Panc1 (cell line): ENCODE results near the gene BAIAP3.

Experiments
- POLR2AphosphoS5 ChIP-seq: IDR thresholded peaks from 2 replicates; pipeline ENCODE4 v1.6.1; 2012; ENCODE audit warnings: mild to moderate bottlenecking, low read depth, low read length, moderate library complexity
- SIN3A ChIP-seq: IDR thresholded peaks from 2 replicates; pipeline ENCODE4 v1.6.1; 2012; ENCODE audit warnings: low read depth, mild to moderate bottlenecking, low read length, moderate library complexity, borderline replicate concordance; ENCODE audit not compliant: insufficient read depth
- TCF7L2 ChIP-seq: IDR thresholded peaks from 2 replicates; pipeline ENCODE4 v1.6.1; 2011; ENCODE audit warnings: mild to moderate bottlenecking, low read depth, low read length, inconsistent platforms
- TF ChIP-seq, protein P1 (sequence below): fragments of 450-650 bp; IDR thresholded peaks from 2 replicates; pipeline ENCODE4 v1.5.1; 2017; ENCODE audit warnings: mild to moderate bottlenecking
- TF ChIP-seq, protein P2 (sequence below), 2 experiments: IDR thresholded peaks; 2 replicates each; pipeline ENCODE4 v1.6.1; 2011 to 2012; ENCODE audit warnings: low read depth in 2 of 2, control low read depth in 1 of 2, low read length in 1 of 2, mild to moderate bottlenecking in 1 of 2, moderate library complexity in 1 of 2; ENCODE audit not compliant: insufficient read depth in 1 of 2

- TF ChIP-seq, protein P1, sequence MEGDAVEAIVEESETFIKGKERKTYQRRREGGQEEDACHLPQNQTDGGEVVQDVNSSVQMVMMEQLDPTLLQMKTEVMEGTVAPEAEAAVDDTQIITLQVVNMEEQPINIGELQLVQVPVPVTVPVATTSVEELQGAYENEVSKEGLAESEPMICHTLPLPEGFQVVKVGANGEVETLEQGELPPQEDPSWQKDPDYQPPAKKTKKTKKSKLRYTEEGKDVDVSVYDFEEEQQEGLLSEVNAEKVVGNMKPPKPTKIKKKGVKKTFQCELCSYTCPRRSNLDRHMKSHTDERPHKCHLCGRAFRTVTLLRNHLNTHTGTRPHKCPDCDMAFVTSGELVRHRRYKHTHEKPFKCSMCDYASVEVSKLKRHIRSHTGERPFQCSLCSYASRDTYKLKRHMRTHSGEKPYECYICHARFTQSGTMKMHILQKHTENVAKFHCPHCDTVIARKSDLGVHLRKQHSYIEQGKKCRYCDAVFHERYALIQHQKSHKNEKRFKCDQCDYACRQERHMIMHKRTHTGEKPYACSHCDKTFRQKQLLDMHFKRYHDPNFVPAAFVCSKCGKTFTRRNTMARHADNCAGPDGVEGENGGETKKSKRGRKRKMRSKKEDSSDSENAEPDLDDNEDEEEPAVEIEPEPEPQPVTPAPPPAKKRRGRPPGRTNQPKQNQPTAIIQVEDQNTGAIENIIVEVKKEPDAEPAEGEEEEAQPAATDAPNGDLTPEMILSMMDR, result no peak
- TF ChIP-seq, protein P2, sequence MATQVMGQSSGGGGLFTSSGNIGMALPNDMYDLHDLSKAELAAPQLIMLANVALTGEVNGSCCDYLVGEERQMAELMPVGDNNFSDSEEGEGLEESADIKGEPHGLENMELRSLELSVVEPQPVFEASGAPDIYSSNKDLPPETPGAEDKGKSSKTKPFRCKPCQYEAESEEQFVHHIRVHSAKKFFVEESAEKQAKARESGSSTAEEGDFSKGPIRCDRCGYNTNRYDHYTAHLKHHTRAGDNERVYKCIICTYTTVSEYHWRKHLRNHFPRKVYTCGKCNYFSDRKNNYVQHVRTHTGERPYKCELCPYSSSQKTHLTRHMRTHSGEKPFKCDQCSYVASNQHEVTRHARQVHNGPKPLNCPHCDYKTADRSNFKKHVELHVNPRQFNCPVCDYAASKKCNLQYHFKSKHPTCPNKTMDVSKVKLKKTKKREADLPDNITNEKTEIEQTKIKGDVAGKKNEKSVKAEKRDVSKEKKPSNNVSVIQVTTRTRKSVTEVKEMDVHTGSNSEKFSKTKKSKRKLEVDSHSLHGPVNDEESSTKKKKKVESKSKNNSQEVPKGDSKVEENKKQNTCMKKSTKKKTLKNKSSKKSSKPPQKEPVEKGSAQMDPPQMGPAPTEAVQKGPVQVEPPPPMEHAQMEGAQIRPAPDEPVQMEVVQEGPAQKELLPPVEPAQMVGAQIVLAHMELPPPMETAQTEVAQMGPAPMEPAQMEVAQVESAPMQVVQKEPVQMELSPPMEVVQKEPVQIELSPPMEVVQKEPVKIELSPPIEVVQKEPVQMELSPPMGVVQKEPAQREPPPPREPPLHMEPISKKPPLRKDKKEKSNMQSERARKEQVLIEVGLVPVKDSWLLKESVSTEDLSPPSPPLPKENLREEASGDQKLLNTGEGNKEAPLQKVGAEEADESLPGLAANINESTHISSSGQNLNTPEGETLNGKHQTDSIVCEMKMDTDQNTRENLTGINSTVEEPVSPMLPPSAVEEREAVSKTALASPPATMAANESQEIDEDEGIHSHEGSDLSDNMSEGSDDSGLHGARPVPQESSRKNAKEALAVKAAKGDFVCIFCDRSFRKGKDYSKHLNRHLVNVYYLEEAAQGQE (IDR thresholded peaks at IDR 0.05; ENCODE audit: insufficient read depth in 1 of 2, low read depth in 2 of 2, low read length in 1 of 2), result no peak
- TF ChIP-seq SIN3A, result no peak
- no peak for TF ChIP-seq POLR2AphosphoS5
- no peak for TF ChIP-seq TCF7L2
These were observed 50.1 kb downstream of the BAIAP3 start for GRCh38 chr16:1383556-1383955.
